C4-2B (cell line): ENCODE data around the gene MED16.

Source experiments
- H3K27ac ChIP-seq: fragments of 450-650 bp; 2 replicates; pipeline ENCODE4 v1.5.1; 2017
- ZFX ChIP-seq: fragments of 450-650 bp; IDR thresholded peaks from 2 replicates; pipeline ENCODE4 v1.6.1; 2017
- TF ChIP-seq, protein P1 (sequence below): fragments of 450-650 bp; conservative IDR thresholded peaks from 2 replicates; pipeline ENCODE4 v1.5.1; 2017; ENCODE audit warnings: mild to moderate bottlenecking

The MED16 gene

DNA sequence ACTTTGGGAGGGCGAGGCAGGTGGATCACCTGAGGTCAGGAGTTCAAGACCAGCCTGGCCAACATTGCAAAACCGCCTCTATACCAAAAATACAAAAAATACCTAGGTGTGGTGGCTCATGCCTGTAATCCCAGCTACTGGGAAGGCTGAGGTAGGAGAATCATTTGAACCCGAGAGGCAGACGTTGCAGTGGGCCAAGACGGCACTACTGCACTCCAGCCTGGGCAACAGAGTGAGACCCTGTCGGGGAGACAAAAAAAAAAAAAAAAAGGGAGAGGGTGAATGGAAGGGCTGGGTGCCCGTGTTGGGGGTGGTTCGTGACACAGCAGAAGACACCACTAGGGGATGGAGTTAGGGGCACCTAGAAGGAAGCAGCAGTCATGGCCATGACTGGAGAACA is 22.7 kb downstream of the MED16 start:
- H3K27ac ChIP-seq = peak overlapping the region; percentile 49
- TF ChIP-seq, protein P1, sequence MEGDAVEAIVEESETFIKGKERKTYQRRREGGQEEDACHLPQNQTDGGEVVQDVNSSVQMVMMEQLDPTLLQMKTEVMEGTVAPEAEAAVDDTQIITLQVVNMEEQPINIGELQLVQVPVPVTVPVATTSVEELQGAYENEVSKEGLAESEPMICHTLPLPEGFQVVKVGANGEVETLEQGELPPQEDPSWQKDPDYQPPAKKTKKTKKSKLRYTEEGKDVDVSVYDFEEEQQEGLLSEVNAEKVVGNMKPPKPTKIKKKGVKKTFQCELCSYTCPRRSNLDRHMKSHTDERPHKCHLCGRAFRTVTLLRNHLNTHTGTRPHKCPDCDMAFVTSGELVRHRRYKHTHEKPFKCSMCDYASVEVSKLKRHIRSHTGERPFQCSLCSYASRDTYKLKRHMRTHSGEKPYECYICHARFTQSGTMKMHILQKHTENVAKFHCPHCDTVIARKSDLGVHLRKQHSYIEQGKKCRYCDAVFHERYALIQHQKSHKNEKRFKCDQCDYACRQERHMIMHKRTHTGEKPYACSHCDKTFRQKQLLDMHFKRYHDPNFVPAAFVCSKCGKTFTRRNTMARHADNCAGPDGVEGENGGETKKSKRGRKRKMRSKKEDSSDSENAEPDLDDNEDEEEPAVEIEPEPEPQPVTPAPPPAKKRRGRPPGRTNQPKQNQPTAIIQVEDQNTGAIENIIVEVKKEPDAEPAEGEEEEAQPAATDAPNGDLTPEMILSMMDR = no peak
- TF ChIP-seq ZFX = no peak

DNA sequence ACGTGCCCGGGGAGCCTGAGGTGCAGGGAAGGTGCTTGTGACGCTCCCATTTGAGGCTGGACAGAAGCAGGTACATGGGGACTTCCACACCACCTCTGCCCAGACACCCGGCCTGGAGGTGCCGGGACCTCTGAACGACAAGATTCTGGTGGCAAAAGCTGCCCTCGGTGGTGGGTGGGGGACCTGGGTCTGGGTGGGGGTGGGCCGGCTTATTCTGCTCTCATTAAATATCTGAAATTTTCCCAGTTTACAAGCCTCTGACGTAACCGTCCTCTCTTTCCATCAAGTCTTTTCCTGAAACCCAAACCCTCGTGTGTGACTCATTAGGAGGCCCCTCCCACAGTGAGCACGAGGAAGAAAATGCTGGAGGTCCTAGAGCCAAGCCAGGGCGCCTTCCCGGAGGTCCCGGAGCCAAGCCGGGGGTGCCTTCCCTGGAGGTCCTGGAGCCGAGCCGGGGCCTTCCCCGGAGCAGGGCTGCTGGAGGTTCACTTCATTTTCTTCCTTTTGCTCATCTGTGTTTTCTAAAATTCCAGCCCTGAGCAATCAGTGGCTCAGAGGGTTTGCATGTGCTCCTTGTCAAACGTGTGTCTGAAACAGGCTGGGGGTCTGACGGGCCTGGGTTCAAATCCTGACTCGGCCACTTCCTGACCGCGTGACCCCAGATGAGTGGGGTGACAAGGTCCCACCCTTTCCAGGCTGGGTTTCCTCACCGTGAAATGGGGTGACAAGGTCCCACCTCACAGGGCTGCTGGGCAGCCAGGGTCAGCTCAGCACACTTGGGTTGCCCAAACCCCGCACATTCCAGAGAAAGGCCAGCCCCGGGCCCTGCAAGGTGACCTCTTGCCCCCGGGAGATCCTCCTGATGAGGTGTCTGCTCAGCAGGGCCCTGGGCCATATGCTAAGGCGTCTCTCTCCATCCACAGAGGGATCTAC is 23.5 kb downstream of the MED16 start:
- no peak for TF ChIP-seq ZFX
- TF ChIP-seq, protein P1 = no peak
- H3K27ac ChIP-seq = peak overlapping the region; percentile 49

GRCh38 chr19:868458-869244 is 24.3 kb downstream of the MED16 start:
- no peak for TF ChIP-seq ZFX
- TF ChIP-seq, protein P1 = no peak
- peak overlapping the region; percentile 49 for H3K27ac ChIP-seq

DNA sequence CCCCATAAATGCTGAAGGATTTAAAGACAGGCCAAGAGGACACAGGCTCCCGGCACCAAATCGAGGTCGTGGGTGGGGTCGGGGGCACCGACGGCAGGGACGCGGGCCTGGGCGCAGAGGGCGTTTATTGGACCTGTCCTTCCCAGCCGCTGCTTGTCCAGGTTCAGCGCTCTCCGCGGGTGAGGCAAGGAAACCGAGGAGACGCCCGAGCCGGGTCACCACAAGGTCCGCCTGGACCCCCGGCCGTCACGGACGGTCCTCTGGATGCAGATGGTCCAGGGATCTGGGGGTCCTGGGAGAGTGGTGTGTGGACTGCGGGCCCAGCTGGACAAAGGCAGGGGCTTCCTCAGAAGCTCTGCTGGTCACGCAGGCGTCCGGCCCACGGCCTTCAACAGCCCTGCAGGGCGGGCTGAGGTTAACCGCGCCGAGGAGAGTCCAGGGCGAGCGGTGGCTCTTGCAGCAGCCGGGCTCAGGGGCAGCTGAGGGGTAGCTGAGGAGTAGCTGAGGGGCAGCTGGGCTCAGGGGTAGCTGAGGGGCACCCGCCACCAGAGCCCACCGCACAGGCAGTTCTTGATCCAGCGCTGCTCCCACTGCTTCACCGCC is 25.0 kb downstream of the MED16 start:
- TF ChIP-seq, protein P1 = no peak
- no peak for TF ChIP-seq ZFX
- no peak overlapping the region for H3K27ac ChIP-seq

DNA sequence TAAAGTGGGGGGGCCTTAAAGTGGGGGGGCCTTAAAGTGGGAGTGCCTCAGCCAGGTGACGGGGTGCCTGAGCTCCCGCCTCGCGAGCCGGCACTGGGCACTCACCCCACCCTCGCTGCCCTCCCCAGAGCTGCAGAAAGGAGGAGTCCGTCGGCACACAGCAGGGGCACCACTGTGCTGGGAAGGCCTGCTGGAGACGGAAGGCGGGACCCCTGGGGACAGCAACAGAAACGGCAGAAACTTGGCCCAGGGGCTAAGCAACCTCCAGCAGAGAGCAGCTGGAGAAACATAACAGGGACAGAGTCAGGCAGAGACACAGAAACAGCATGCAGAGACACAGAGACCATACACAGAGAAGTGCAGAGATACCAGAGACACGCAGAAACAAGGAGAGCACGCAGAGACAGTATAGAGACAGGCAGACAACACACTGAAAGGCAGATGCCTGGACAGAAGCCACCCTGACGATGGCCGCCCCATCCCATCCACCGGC is 25.6 kb downstream of the MED16 start:
- TF ChIP-seq, protein P1 = no peak
- no peak for TF ChIP-seq ZFX
- no peak overlapping the region for H3K27ac ChIP-seq

GRCh38 chr19:866769-867300 is 26.2 kb downstream of the MED16 start:
- no peak overlapping the region for H3K27ac ChIP-seq
- TF ChIP-seq, protein P1 = no peak
- TF ChIP-seq ZFX = no peak
